ENCODE data around the gene IGFN1. TPM values are rescaled to one million over a fixed set of nuclear protein-coding genes. Genes with fewer than 3 reads are reported as not detected.

Gene IGFN1
- total and polyA plus RNA-seq, 2 experiments from 2014 or later = not detected

GRCh38 chr1:201269900-201270410, 79.3 kb downstream of the IGFN1 start:
- Histone ChIP-seq H4K20me1 (replicated peaks; ENCODE audit: insufficient read depth) (no peaks in the 10 kb centered on the region), H3K9me2 (ENCODE audit: insufficient read depth) (no peaks in the 10 kb centered on the region), H3K4me1 (ENCODE audit: insufficient read depth) (no peaks in the 10 kb centered on the region), H3K36me3 (ENCODE audit: insufficient read depth) (no peaks in the 10 kb centered on the region), H3K27me3 (ENCODE audit: insufficient read depth) (no peaks in the 10 kb centered on the region), H3F3A (replicated peaks; ENCODE audit: low read depth) (no peaks in the 10 kb centered on the region), H3K4me2 (no peak overlapping the region), H3K4me3 (no peak overlapping the region), H2AFZ (no peak overlapping the region), H3K79me2 (replicated peaks; ENCODE audit: insufficient read depth) (no peaks in the 10 kb centered on the region), H3K27ac (ENCODE audit: low read depth) (no peak overlapping the region)
- Mint-ChIP-seq H3K27me3 (ENCODE audit: insufficient read depth, low read depth, poor library complexity) (peaks cover 2% of the 10 kb centered on the region), H3K27ac (no peak overlapping the region), H3K4me1 (peaks cover 2% of the 10 kb centered on the region; the same call in 1 of the 3 replicates), H3K36me3 (ENCODE audit: low read depth) (no peaks in the 10 kb centered on the region; the same call in 2 of the 3 replicates), H3K9me3 (no peaks in the 10 kb centered on the region), H3K4me3 (no peak overlapping the region)
- no peak for DNase-seq (ENCODE audit: low spot score)
- no peak for ATAC-seq
- TF ChIP-seq EZH2phosphoT487 (IDR thresholded peaks at IDR 0.05; ENCODE audit: unreplicated experiment) (no peak), CTCF (conservative IDR thresholded peaks at IDR 0.05; ENCODE audit: low read depth in 2 of 2) (no peak), ZNF462 (CRISPR knock-in tag; IDR thresholded peaks at IDR 0.05) (no peak), REST (IDR thresholded peaks at IDR 0.05; ENCODE audit: unreplicated experiment) (no peak), ETS1 (IDR thresholded peaks at IDR 0.05) (no peak), POLR2AphosphoS5 (IDR thresholded peaks at IDR 0.05; ENCODE audit: low read depth) (no peak), ZNF114 (CRISPR knock-in tag; IDR thresholded peaks at IDR 0.05) (no peak), CREB1 (CRISPR knock-in tag; IDR thresholded peaks at IDR 0.05; ENCODE audit: low read depth) (no peak), JUNB (IDR thresholded peaks at IDR 0.05; ENCODE audit: unreplicated experiment) (no peak), NANOG (IDR thresholded peaks at IDR 0.05; ENCODE audit: borderline replicate concordance) (no peak)
